ENCODE results near the gene MRPL21.

MRPL21 gene

DNA sequence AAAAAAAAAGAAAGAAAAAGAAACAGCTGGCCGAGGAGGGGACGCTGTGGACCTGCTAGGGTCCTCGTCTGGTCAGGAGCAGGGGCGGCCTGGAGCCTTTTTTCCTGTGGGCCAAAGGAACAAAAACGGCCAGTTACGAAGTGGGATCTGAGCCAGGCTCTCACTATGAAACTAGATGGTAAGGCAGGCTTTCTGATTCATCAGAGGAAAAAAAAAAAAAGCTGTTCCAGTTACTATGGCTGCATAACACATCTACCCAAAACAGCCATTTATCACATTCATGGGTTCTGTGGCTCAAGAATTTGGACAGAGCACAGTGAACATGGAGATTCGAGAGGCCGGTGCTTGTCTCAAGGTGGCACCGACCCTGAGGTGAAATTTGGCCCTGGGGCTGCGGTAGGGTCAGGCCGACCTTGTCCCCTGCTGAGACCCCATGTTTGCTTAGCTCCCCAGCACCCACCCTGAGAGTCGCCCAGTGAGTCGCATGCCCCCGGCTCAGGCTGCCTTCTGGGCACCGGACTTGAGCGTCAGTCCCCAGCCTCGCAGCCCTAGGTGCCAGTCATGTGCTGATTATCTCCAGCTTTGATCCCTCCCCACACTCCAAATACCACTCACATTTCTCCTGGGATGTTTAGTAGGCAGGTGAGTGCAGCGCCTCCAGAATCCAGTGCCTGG lies 42.9 kb upstream of the MRPL21 start:
- no peak overlapping the region for H3K4me3 ChIP-seq (replicated peaks; ENCODE audit: low read depth, low read length)
- TF ChIP-seq, protein P1, sequence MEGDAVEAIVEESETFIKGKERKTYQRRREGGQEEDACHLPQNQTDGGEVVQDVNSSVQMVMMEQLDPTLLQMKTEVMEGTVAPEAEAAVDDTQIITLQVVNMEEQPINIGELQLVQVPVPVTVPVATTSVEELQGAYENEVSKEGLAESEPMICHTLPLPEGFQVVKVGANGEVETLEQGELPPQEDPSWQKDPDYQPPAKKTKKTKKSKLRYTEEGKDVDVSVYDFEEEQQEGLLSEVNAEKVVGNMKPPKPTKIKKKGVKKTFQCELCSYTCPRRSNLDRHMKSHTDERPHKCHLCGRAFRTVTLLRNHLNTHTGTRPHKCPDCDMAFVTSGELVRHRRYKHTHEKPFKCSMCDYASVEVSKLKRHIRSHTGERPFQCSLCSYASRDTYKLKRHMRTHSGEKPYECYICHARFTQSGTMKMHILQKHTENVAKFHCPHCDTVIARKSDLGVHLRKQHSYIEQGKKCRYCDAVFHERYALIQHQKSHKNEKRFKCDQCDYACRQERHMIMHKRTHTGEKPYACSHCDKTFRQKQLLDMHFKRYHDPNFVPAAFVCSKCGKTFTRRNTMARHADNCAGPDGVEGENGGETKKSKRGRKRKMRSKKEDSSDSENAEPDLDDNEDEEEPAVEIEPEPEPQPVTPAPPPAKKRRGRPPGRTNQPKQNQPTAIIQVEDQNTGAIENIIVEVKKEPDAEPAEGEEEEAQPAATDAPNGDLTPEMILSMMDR (IDR thresholded peaks at IDR 0.05; ENCODE audit: low read length, missing control alignments): no peak
- DNase-seq (ENCODE audit: low read depth): peak; percentile 92

DNA sequence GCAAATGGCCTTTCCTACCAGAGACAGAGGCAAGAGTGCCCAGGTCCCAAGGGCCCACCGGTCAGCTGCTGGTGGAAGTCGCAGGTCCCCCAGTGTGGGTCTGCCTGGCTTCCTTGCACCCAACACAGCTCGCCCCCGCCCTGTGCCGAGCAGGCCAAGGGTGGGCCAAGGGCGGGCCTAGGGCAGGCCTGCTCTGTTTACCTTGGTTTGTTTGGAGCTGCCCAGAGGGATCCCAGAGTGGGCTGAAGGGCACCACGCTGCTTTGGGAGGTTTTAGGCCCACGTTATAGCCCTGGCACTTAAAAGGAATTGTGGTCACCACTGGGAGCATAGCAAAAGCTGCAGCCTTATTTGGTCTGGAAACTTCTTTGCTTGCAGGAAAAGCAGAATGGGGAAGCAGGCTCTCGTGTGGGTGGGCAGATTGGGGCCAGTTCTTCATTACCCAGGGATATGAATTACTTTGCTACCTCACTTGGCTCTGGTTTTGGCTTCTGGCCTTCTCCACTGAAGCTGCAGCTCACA lies 39.2 kb upstream of the MRPL21 start:
- no peak for DNase-seq (ENCODE audit: low read depth)
- TF ChIP-seq, protein P1 (IDR thresholded peaks at IDR 0.05; ENCODE audit: low read length, missing control alignments): no peak

DNA sequence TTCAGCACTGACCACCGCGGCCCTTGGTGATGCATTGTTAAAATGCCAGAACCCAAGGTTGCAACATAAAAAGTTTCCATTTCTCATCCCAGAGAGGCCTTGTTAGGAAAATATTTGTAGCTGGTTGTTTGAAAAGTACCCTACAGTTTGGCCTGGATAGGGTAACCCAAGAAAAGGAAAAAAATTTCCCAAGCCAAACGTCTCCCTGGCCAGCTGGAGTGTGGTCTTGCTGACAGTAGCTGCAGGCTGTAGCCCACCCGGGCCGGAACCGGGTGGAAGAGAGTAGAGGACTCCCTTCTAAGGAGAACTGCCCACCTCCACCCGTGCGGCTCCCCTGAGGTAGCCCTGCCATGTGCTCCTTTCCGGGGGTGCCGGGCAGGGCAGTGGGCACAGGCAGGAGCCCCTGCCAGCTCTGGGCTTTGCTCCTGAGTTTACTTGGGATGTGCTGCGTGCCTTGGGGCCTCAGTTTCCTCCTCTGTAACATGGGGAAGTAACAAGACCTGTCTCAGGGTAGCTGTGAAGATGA lies 38.5 kb upstream of the MRPL21 start:
- H3K4me3 ChIP-seq (replicated peaks; ENCODE audit: low read depth, low read length): no peak overlapping the region
- TF ChIP-seq, protein P1 (IDR thresholded peaks at IDR 0.05; ENCODE audit: low read length, missing control alignments): no peak
- DNase-seq (ENCODE audit: low read depth): no peak

More for the DNA sequence above, 39.2 kb upstream of the MRPL21 start:
- no peak overlapping the region for H3K4me3 ChIP-seq (replicated peaks; ENCODE audit: low read depth, low read length)

DNA sequence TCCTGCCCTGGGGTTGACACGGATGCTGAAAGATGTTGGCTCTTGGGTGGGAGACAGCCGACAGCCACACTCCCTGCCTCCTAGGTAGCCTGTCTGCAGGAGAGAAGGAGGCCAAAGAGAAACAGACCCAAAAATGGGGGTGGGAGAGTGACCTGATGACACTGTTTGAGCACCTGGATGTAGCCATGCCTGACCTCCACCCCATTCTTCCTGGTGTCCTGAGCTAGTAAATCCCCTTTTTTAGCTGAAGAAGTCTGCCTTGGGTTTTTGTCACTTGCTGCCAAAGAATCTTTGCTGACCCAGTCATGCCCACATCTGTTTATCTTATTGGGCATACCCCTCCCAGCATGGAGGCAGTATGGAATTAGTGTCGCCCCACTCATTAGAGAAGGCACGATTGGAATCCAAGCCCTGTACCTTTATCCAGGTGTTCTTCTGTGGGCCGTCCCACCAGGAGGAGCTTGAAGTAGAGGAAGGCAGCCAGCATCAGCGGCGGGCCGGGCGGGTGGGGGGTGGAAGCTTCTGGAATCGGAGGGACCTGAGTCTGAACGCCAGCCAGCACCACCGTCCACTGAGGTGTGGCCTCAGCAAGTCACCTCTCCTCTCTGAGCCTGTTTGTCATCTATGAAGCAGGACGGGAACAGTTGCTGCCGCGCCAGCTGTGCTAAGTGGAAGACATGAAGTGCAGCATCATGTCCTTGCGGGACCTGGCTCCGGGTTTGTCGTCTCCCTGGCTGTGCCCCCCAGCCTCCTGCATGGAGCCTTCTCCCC lies 37.9 kb upstream of the MRPL21 start:
- TF ChIP-seq, protein P1 (IDR thresholded peaks at IDR 0.05; ENCODE audit: low read length, missing control alignments): no peak
- no peak overlapping the region for H3K4me3 ChIP-seq (replicated peaks; ENCODE audit: low read depth, low read length)
- DNase-seq (ENCODE audit: low read depth): no peak

DNA sequence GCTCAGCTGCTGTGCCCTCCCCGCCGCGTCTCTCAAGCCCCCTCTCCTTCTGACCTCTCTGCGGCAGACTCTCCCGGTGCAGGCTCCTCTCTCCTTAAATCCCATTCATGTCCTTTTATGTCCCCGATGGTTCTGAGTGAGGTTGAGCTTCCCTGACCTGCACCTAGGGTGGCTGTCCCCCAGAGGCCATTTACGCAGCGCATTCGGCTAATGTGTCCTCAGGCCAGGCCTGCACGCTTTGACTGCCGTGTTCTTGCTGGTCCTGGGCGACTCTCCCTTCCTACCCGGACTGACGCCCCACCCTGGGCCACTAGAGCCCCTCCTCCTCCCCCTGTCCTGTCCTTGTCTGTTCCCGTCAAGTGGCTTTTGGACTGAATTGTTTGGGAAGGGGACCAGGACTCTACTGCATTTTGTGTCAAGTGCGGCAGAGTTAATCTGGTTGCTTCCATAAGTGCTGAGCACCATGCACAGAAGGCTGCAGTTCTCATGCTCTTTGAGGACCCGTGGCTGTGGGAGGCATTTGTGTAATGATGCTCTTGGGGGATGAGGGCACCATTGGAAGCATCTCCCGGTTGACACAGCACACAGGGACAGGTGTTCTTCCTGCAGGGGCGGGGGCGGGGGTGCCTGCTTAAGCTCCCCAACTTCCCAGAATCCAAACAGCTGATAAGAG lies 37.2 kb upstream of the MRPL21 start:
- DNase-seq (ENCODE audit: low read depth): no peak
- no peak overlapping the region for H3K4me3 ChIP-seq (replicated peaks; ENCODE audit: low read depth, low read length)
- TF ChIP-seq, protein P1 (IDR thresholded peaks at IDR 0.05; ENCODE audit: low read length, missing control alignments): no peak

DNA sequence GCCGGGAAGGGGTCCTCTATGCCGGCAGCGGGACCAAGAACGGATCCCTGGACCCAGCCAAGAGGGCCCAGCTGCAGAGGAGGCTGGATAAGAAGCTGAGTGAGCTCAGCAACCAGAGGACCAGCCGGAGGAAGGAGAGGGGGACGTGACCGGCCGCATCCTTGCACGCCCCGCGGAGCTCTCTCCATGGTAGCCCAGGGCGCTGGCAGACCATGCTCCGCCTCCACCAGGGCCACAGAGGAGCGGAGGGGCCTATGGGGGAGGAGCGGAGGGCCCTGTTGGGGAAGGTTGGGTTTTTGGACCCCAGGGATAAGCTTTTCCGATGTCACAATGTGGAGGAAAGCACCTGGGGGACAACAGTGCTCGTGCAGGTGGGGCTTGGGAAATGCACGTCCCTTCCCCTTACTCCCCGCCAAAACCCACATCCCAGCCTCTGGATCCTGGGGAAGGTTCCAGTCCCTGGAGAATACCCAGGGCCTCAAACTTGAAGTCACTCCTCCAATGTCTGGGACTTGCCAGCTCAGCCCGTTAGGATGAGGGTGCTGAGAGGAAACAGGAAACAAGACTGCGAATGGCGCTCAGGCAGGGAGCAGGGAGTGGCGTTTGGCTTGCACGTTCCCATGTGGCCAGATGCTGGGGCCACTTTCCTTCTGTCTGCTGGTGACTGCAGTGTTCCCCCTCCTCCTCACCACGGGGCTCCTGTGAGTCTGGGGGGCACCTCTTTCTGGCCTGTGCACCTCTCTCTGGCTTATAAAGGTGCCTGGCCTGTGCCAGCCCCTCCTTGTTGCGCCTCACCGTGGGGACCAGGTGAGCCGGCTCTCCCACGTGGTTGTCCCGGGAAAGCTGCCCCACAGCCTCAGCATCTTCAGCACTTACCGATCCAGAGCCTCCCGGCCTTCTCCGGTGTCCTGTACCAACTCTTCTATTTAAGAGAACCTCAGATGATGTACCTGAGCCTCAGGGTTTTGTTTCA lies 36.2 kb upstream of the MRPL21 start:
- H3K4me3 ChIP-seq (replicated peaks; ENCODE audit: low read depth, low read length): no peak overlapping the region
- no peak for DNase-seq (ENCODE audit: low read depth)
- TF ChIP-seq, protein P1 (IDR thresholded peaks at IDR 0.05; ENCODE audit: low read length, missing control alignments): no peak

All from fibroblast of pulmonary artery (primary cell).